Measurements from ENCODE around the gene MEPE. TPM values are rescaled to one million over a fixed set of nuclear protein-coding genes. Genes with fewer than 3 reads are reported as not detected.

The MEPE gene
- total RNA-seq, 1 experiment from 2014 or later: not detected

DNA sequence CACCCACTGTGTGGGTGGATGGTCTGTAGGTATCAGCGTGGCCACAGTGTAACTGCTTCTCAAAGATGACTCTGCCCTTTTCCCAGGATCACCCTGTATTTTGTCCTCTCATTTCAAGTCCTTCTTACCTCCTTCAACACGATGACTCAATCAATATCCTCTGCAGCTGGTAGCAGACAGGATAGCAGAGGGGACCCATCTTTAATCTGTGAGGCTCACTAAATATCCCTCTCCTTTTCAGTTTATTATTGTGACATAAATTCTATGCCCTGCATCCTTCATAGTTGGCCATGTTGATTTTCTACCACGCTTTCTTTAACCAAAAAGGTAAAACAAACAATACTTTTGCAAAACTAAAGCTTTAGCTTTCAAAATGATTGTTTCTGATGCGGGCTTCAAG is 9.6 kb upstream of the MEPE start:
- H3K27ac ChIP-seq (ENCODE audit: low read length): no peak overlapping the region
- no TSS peak for BruUV-seq (replicated peaks)
- in situ Hi-C loops (cut with HindIII; ENCODE audit: low pct_unique_long_range_greater_than_20kb, low sequenced_read_pairs): no loop called here
- DNase-seq (ENCODE audit: low read depth, low spot score) (no peak), ATAC-seq (no peak)
- no peak overlapping the region for H3K4me3 ChIP-seq (ENCODE audit: low read depth in 2 of 2, low read length in 2 of 2)
- H3K4me1 ChIP-seq (ENCODE audit: control insufficient read depth, insufficient read depth, low read length): no peaks in the 10 kb centered on the region
- no peak for TF ChIP-seq POLR2AphosphoS5 (IDR thresholded peaks at IDR 0.05; ENCODE audit: low read depth, low read length)
- no peak for TF ChIP-seq TCF7L2 (IDR thresholded peaks at IDR 0.05; ENCODE audit: low read depth, low read length)
- TF ChIP-seq, protein P1, sequence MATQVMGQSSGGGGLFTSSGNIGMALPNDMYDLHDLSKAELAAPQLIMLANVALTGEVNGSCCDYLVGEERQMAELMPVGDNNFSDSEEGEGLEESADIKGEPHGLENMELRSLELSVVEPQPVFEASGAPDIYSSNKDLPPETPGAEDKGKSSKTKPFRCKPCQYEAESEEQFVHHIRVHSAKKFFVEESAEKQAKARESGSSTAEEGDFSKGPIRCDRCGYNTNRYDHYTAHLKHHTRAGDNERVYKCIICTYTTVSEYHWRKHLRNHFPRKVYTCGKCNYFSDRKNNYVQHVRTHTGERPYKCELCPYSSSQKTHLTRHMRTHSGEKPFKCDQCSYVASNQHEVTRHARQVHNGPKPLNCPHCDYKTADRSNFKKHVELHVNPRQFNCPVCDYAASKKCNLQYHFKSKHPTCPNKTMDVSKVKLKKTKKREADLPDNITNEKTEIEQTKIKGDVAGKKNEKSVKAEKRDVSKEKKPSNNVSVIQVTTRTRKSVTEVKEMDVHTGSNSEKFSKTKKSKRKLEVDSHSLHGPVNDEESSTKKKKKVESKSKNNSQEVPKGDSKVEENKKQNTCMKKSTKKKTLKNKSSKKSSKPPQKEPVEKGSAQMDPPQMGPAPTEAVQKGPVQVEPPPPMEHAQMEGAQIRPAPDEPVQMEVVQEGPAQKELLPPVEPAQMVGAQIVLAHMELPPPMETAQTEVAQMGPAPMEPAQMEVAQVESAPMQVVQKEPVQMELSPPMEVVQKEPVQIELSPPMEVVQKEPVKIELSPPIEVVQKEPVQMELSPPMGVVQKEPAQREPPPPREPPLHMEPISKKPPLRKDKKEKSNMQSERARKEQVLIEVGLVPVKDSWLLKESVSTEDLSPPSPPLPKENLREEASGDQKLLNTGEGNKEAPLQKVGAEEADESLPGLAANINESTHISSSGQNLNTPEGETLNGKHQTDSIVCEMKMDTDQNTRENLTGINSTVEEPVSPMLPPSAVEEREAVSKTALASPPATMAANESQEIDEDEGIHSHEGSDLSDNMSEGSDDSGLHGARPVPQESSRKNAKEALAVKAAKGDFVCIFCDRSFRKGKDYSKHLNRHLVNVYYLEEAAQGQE (IDR thresholded peaks at IDR 0.05; ENCODE audit: insufficient read depth in 1 of 2, low read depth in 2 of 2, low read length in 1 of 2): no peak
- TF ChIP-seq, protein P2, sequence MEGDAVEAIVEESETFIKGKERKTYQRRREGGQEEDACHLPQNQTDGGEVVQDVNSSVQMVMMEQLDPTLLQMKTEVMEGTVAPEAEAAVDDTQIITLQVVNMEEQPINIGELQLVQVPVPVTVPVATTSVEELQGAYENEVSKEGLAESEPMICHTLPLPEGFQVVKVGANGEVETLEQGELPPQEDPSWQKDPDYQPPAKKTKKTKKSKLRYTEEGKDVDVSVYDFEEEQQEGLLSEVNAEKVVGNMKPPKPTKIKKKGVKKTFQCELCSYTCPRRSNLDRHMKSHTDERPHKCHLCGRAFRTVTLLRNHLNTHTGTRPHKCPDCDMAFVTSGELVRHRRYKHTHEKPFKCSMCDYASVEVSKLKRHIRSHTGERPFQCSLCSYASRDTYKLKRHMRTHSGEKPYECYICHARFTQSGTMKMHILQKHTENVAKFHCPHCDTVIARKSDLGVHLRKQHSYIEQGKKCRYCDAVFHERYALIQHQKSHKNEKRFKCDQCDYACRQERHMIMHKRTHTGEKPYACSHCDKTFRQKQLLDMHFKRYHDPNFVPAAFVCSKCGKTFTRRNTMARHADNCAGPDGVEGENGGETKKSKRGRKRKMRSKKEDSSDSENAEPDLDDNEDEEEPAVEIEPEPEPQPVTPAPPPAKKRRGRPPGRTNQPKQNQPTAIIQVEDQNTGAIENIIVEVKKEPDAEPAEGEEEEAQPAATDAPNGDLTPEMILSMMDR (IDR thresholded peaks at IDR 0.05): no peak
- TF ChIP-seq SIN3A (IDR thresholded peaks at IDR 0.05; ENCODE audit: borderline replicate concordance, insufficient read depth, low read depth, low read length): no peak
- ChIA-PET POLR2A (no interaction called here), CTCF (no interaction called here)
- no peaks in the 10 kb centered on the region for H3K36me3 ChIP-seq (ENCODE audit: control insufficient read depth, insufficient read depth, low read length)
- H3K27me3 ChIP-seq (ENCODE audit: control insufficient read depth, insufficient read depth, low read length): no peaks in the 10 kb centered on the region
- intact Hi-C loops (cut with micrococcal nuclease; ENCODE audit: unreplicated experiment): no loop called here
- no peaks in the 10 kb centered on the region for H3K9me3 ChIP-seq (ENCODE audit: control insufficient read depth, insufficient read depth, low read depth, low read length)

DNA sequence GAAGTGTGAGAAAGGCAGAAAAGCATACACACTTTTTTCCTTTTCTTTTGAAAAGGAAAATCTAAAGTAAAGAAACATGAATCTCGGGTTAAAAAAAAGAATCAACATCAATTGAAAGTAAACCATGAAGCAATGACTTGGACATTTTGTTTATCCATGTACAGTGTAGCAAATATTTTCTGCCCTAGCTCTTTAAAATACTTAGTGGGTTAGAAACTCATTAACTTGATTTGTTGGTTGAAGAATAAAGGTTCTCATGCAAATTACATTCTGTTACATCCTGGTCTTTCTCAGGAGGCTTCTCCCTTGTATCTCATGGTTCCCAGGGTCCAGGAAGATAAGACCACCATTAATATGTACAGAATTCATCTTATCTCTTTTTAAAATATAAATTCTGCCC is 9.0 kb upstream of the MEPE start:
- intact Hi-C loops (cut with micrococcal nuclease; ENCODE audit: unreplicated experiment) (no loop called here), in situ Hi-C loops (cut with HindIII; ENCODE audit: low pct_unique_long_range_greater_than_20kb, low sequenced_read_pairs) (no loop called here)
- Histone ChIP-seq H3K27me3 (ENCODE audit: control insufficient read depth, insufficient read depth, low read length) (no peaks in the 10 kb centered on the region), H3K9me3 (ENCODE audit: control insufficient read depth, insufficient read depth, low read depth, low read length) (no peaks in the 10 kb centered on the region), H3K4me1 (ENCODE audit: control insufficient read depth, insufficient read depth, low read length) (no peaks in the 10 kb centered on the region), H3K27ac (ENCODE audit: low read length) (no peak overlapping the region), H3K36me3 (ENCODE audit: control insufficient read depth, insufficient read depth, low read length) (no peaks in the 10 kb centered on the region), H3K4me3 (ENCODE audit: low read depth in 2 of 2, low read length in 2 of 2) (no peak overlapping the region)
- no TSS peak for BruUV-seq (replicated peaks)
- no peak for DNase-seq (ENCODE audit: low read depth, low spot score)
- CTCF ChIA-PET: interaction anchor here (0.7 kb wide), 1 partner anchor 1023 kb away, joined by 3 read pairs; no protein-coding TSS in a partner anchor
- POLR2A ChIA-PET: no interaction called here
- TF ChIP-seq POLR2AphosphoS5 (IDR thresholded peaks at IDR 0.05; ENCODE audit: low read depth, low read length) (no peak), TCF7L2 (IDR thresholded peaks at IDR 0.05; ENCODE audit: low read depth, low read length) (no peak), SIN3A (IDR thresholded peaks at IDR 0.05; ENCODE audit: borderline replicate concordance, insufficient read depth, low read depth, low read length) (no peak)
- TF ChIP-seq, protein P1 (IDR thresholded peaks at IDR 0.05; ENCODE audit: insufficient read depth in 1 of 2, low read depth in 2 of 2, low read length in 1 of 2): no peak
- TF ChIP-seq, protein P2 (IDR thresholded peaks at IDR 0.05): no peak
- no peak for ATAC-seq

Measured in Panc1 (cell line).